ENCODE data around the gene PRKCB. TPM values are rescaled to one million over a fixed set of nuclear protein-coding genes. Genes with fewer than 3 reads are reported as not detected.

Gene PRKCB
- total and polyA plus RNA-seq, 4 donors, result 1.6 to 9.4 (median 4.0) TPM

- TF ChIP-seq FOXA2 (IDR thresholded peaks at IDR 0.05) (no peak), RAD21 (IDR thresholded peaks at IDR 0.05) (no peak), JUND (IDR thresholded peaks at IDR 0.05) (no peak), REST (IDR thresholded peaks at IDR 0.05) (no peak), GABPA (IDR thresholded peaks at IDR 0.05 in 1 of 2, conservative IDR thresholded peaks at IDR 0.05 in 1 of 2) (no peak), NR2F2 (IDR thresholded peaks at IDR 0.05) (no peak), RXRA (IDR thresholded peaks at IDR 0.05) (no peak), SP1 (IDR thresholded peaks at IDR 0.05) (no peak), HNF4G (IDR thresholded peaks at IDR 0.05) (no peak), ATF3 (IDR thresholded peaks at IDR 0.05) (no peak), HNF4A (conservative IDR thresholded peaks at IDR 0.05) (no peak), FOXA1 (IDR thresholded peaks at IDR 0.05) (no peak), ZBTB33 (IDR thresholded peaks at IDR 0.05) (no peak), MAX (IDR thresholded peaks at IDR 0.05) (no peak), YY1 (IDR thresholded peaks at IDR 0.05) (no peak), TAF1 (conservative IDR thresholded peaks at IDR 0.05) (no peak), CTCF (IDR thresholded peaks at IDR 0.05; ENCODE audit: low read depth, low read length, missing input control) (no peak), EGR1 (IDR thresholded peaks at IDR 0.05; ENCODE audit: low read depth in 2 of 2) (no peak)
- no peak overlapping the region for H3K4me3 ChIP-seq (ENCODE audit: low read depth in 1 of 3, low read length in 3 of 3)
- H3K4me1 ChIP-seq (ENCODE audit: control insufficient read depth in 4 of 4, insufficient read depth in 4 of 4, low read length in 3 of 4), result no peaks in the 10 kb centered on the region
- no peak overlapping the region for H3K27ac ChIP-seq (ENCODE audit: low read depth in 1 of 2, low read length in 2 of 2)
- no peaks in the 10 kb centered on the region for H3K36me3 ChIP-seq (ENCODE audit: control insufficient read depth in 4 of 4, insufficient read depth in 3 of 4, low read depth in 1 of 4, low read length in 3 of 4)
- H3K9ac ChIP-seq (ENCODE audit: low read depth in 1 of 2, low read length in 2 of 2), result no peak overlapping the region
- WGBS, result 75% methylated on average over 3 of the region's 4 CpGs
- H3K27me3 ChIP-seq (ENCODE audit: control insufficient read depth in 4 of 4, insufficient read depth in 4 of 4, low read length in 3 of 4), result no peaks in the 10 kb centered on the region
- H3K9me3 ChIP-seq (ENCODE audit: control insufficient read depth in 4 of 4, low read length in 3 of 4), result no peaks in the 10 kb centered on the region
- no peak for DNase-seq (ENCODE audit: low spot score)
Observed at GRCh38 chr16:23981429-23982399, 145.9 kb downstream of the PRKCB start.
